ENCODE results near the gene ANO9. TPM values are rescaled to one million over a fixed set of nuclear protein-coding genes. Genes with fewer than 3 reads are reported as not detected.

ANO9 gene
- total and polyA plus RNA-seq, 10 donors, result 10.2 to 53.8 (median 26.3) TPM

DNA sequence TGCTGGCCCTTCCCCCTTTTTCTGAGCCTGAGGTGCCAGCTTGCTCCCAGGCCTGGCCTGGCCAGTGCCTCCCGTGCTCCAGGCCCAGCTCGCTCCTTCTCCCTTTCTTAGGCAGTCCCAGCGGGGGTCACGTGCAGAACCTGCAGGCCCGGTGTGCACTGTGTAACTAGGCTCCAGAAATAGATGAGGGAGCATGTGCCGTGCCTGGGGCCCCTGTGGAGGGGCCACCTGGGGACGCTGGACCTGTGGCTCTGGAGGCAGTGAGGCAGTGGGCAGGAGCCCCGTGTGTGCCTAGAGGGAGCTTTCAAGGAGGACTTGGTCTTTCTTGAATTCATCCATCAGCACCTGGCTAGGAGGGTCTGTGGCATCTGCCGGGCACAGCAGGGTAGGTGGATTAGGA lies 19.8 kb upstream of the ANO9 start:
- no peak for DNase-seq
- no peaks in the 10 kb centered on the region for H3K27me3 ChIP-seq (replicated peaks in 1 of 7)
- WGBS, 5 donors, result 87 to 99% (median 94%) methylated on average over 8 to 9 of the region's 9 CpGs
- TF ChIP-seq POLR2A (IDR thresholded peaks at IDR 0.05) (no peak), POLR2AphosphoS5 (IDR thresholded peaks at IDR 0.05) (no peak)
- TF ChIP-seq, protein P1, sequence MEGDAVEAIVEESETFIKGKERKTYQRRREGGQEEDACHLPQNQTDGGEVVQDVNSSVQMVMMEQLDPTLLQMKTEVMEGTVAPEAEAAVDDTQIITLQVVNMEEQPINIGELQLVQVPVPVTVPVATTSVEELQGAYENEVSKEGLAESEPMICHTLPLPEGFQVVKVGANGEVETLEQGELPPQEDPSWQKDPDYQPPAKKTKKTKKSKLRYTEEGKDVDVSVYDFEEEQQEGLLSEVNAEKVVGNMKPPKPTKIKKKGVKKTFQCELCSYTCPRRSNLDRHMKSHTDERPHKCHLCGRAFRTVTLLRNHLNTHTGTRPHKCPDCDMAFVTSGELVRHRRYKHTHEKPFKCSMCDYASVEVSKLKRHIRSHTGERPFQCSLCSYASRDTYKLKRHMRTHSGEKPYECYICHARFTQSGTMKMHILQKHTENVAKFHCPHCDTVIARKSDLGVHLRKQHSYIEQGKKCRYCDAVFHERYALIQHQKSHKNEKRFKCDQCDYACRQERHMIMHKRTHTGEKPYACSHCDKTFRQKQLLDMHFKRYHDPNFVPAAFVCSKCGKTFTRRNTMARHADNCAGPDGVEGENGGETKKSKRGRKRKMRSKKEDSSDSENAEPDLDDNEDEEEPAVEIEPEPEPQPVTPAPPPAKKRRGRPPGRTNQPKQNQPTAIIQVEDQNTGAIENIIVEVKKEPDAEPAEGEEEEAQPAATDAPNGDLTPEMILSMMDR (IDR thresholded peaks at IDR 0.05 in 8 of 11, conservative IDR thresholded peaks at IDR 0.05 in 3 of 11), result no peak
- H3K4me3 ChIP-seq, result no peak overlapping the region
- peaks cover 5 to 22% (median 12%) of the 10 kb centered on the region in 6 donors for H3K4me1 ChIP-seq
- intact Hi-C loops (cut with DNase I; ENCODE audit: low total_unique reads), result no loop called here
- H3K27ac ChIP-seq, result no peak overlapping the region
- H3K36me3 ChIP-seq, result peaks cover 0 to 54% (median 8%) of the 10 kb centered on the region in 6 donors
- no peaks in the 10 kb centered on the region for H3K9me3 ChIP-seq

DNA sequence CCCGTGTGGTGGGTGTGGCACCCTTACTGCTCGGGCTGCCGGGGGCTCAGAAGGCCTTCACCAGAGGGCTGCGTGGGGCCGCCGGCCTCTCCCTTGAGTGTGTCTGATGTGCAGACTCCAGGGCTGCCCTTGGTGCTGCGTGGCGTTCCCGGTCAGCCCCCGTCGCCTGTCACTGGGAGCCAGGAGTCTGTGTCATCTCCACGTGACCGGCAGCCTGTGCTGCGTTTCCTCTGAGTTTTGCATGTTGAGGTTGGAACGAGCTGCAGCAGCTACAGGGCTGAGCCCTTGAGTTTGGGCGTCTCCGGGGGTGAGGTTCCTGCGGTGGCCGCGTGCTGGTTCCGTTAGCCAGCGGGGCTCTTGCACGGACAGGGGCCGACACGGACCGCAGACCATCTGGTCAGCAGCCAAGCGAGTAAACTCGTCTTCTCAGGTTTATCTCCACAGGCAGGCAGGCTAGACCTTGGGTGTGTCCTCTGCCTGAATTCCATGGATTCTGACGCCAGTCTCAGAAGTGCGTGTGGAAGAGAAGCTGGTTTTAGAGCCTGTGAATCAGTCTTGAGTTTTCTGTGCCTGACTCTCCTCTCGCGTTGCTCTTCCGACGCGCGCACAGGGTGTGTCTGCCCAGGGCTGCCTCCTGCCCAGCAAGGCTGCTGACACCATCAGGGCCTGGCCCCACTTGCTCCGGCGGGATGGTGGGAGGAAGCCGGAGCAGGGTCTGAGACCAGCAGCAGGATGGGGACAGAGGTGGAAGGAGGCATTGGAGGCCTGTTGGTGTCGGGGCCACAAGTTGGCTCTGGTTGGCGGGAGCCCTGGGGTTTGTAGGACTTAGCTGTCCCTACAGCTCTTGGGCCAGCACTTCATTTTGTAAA lies 18.8 kb upstream of the ANO9 start:
- Histone ChIP-seq H3K4me1 (peaks cover 8 to 24% (median 20%) of the 10 kb centered on the region in 6 donors), H3K9me3 (no peaks in the 10 kb centered on the region), H3K27ac (no peak overlapping the region), H3K4me3 (no peak overlapping the region), H3K27me3 (replicated peaks in 1 of 7) (no peaks in the 10 kb centered on the region), H3K36me3 (peaks cover 0 to 56% (median 8%) of the 10 kb centered on the region in 6 donors)
- peak; percentile 71 for DNase-seq
- intact Hi-C loops (cut with DNase I; ENCODE audit: low total_unique reads), result no loop called here
- 86 to 97% (median 92%) methylated on average over 18 to 41 of the region's 41 CpGs for WGBS, 5 donors
- TF ChIP-seq, protein P1 (IDR thresholded peaks at IDR 0.05 in 8 of 11, conservative IDR thresholded peaks at IDR 0.05 in 3 of 11), result no peak
- TF ChIP-seq POLR2A (IDR thresholded peaks at IDR 0.05), result no peak
- peak in 2 of 3 donors; percentile 15 to 22 for TF ChIP-seq POLR2AphosphoS5 (IDR thresholded peaks at IDR 0.05)

DNA sequence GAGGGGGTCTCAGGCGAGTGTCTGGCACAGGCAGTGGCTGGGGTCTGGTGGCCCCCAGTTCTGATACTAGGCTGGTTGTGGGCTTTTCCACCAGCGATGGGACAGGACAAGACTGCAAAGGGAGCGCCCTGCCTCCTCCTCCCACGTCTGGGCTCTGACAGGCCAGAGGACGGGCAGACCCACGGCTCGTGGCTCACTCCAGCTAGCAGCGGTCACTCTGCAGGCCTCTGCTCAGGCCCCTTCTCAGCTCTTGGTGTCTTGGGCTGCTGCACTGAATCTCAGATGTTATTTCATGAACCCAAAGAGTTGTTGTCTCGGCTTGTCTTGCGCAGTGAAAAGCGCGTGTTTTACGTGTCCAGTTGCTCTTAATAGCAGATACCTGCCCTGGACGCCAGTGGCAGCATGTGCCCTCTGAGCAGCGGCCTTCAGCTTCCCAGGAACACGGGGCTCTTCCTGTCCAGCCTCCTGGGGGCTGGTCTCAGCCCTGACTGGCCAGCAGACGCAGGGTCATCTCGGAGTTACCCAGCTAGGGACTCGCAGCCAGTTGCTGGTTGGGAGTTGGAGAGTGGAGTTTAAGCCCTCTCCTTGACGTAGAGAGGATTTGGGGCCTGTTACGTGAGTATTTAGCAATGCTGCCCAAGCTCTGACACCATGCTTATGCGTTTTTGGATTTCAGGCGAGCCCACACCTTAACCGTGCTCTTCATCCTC lies 17.9 kb upstream of the ANO9 start:
- no peak for DNase-seq
- Histone ChIP-seq H3K4me3 (no peak overlapping the region), H3K27ac (no peak overlapping the region), H3K9me3 (no peaks in the 10 kb centered on the region), H3K36me3 (peaks cover 0 to 52% (median 8%) of the 10 kb centered on the region in 6 donors), H3K4me1 (peaks cover 8 to 33% (median 22%) of the 10 kb centered on the region in 6 donors), H3K27me3 (replicated peaks in 1 of 7) (no peaks in the 10 kb centered on the region)
- intact Hi-C loops (cut with DNase I; ENCODE audit: low total_unique reads), result no loop called here
- 92 to 94% (median 94%) methylated on average over 16 to 24 of the region's 24 CpGs for WGBS, 5 donors
- TF ChIP-seq, protein P1 (IDR thresholded peaks at IDR 0.05 in 8 of 11, conservative IDR thresholded peaks at IDR 0.05 in 3 of 11), result no peak
- TF ChIP-seq POLR2A (IDR thresholded peaks at IDR 0.05) (no peak), POLR2AphosphoS5 (IDR thresholded peaks at IDR 0.05) (no peak)

Data from spleen (tissue), 11 donors.